ENCODE data around the gene MATCAP1. TPM values are rescaled to one million over a fixed set of nuclear protein-coding genes. Genes with fewer than 3 reads are reported as not detected.

Gene MATCAP1
- total and polyA plus RNA-seq, 2 of the 13 experiments (the other 11 are each of a cell fraction or from before 2014, with no cell fraction given) = 11.2 to 24.5 TPM

GRCh38 chr16:67184995-67185650 is 1.4 kb upstream of the MATCAP1 start (continued):
- TF ChIP-seq ZNF577 (CRISPR knock-in tag; IDR thresholded peaks at IDR 0.05; ENCODE audit: borderline replicate concordance, low read depth) (no peak), TERF1 (CRISPR knock-in tag; IDR thresholded peaks at IDR 0.05) (peak; percentile 87; the same call in 1 of the 2 replicates), SNRNP70 (IDR thresholded peaks at IDR 0.05; ENCODE audit: low read depth, low read length) (no peak), ZNF678 (CRISPR knock-in tag; IDR thresholded peaks at IDR 0.05) (0 out of 2 replicates have a peak, but pooled peaks have one; percentile 57), KMT2B (CRISPR knock-in tag; IDR thresholded peaks at IDR 0.05) (peak; percentile 88), MTA3 (CRISPR knock-in tag; IDR thresholded peaks at IDR 0.05) (no peak; the same call in 1 of the 2 replicates), ZNF333 (CRISPR knock-in tag; IDR thresholded peaks at IDR 0.05; ENCODE audit: borderline replicate concordance) (peak; percentile 95; the same call in 1 of the 2 replicates), KLF9 (CRISPR knock-in tag; IDR thresholded peaks at IDR 0.05; ENCODE audit: low read depth) (peak; percentile 95), GABPB1 (CRISPR knock-in tag; IDR thresholded peaks at IDR 0.05) (peak; percentile 71), KLF12 (CRISPR knock-in tag; IDR thresholded peaks at IDR 0.05; ENCODE audit: borderline replicate concordance) (peak; percentile 41; the same call in 1 of the 2 replicates), HMG20A (CRISPR knock-in tag; IDR thresholded peaks at IDR 0.05; ENCODE audit: borderline replicate concordance) (no peak), ZMAT5 (CRISPR knock-in tag; IDR thresholded peaks at IDR 0.05; ENCODE audit: borderline replicate concordance, low read depth) (no peak), ZNF451 (CRISPR knock-in tag; IDR thresholded peaks at IDR 0.05) (no peak; the same call in 1 of the 2 replicates), ZNF563 (CRISPR knock-in tag; IDR thresholded peaks at IDR 0.05) (peak; percentile 70; the same call in 1 of the 2 replicates), ZBTB7B (CRISPR knock-in tag; IDR thresholded peaks at IDR 0.05) (peak; percentile 99), ZEB1 (IDR thresholded peaks at IDR 0.05; ENCODE audit: insufficient replicate concordance, low read depth) (no peak), ZNF644 (CRISPR knock-in tag; IDR thresholded peaks at IDR 0.05; ENCODE audit: low read depth) (peak; percentile 77), ZNF670 (CRISPR knock-in tag; IDR thresholded peaks at IDR 0.05; ENCODE audit: borderline replicate concordance) (peak; percentile 90; the same call in 1 of the 2 replicates), PRDM4 (CRISPR knock-in tag; IDR thresholded peaks at IDR 0.05; ENCODE audit: borderline replicate concordance) (no peak; the same call in 1 of the 2 replicates)
- TF ChIP-seq, protein P1, sequence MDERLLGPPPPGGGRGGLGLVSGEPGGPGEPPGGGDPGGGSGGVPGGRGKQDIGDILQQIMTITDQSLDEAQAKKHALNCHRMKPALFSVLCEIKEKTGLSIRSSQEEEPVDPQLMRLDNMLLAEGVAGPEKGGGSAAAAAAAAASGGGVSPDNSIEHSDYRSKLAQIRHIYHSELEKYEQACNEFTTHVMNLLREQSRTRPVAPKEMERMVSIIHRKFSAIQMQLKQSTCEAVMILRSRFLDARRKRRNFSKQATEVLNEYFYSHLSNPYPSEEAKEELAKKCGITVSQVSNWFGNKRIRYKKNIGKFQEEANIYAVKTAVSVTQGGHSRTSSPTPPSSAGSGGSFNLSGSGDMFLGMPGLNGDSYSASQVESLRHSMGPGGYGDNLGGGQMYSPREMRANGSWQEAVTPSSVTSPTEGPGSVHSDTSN (CRISPR knock-in tag; IDR thresholded peaks at IDR 0.05) = no peak
- TF ChIP-seq, protein P2, sequence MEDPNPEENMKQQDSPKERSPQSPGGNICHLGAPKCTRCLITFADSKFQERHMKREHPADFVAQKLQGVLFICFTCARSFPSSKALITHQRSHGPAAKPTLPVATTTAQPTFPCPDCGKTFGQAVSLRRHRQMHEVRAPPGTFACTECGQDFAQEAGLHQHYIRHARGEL (CRISPR knock-in tag; IDR thresholded peaks at IDR 0.05) = peak; percentile 93
- TF ChIP-seq, protein P3, sequence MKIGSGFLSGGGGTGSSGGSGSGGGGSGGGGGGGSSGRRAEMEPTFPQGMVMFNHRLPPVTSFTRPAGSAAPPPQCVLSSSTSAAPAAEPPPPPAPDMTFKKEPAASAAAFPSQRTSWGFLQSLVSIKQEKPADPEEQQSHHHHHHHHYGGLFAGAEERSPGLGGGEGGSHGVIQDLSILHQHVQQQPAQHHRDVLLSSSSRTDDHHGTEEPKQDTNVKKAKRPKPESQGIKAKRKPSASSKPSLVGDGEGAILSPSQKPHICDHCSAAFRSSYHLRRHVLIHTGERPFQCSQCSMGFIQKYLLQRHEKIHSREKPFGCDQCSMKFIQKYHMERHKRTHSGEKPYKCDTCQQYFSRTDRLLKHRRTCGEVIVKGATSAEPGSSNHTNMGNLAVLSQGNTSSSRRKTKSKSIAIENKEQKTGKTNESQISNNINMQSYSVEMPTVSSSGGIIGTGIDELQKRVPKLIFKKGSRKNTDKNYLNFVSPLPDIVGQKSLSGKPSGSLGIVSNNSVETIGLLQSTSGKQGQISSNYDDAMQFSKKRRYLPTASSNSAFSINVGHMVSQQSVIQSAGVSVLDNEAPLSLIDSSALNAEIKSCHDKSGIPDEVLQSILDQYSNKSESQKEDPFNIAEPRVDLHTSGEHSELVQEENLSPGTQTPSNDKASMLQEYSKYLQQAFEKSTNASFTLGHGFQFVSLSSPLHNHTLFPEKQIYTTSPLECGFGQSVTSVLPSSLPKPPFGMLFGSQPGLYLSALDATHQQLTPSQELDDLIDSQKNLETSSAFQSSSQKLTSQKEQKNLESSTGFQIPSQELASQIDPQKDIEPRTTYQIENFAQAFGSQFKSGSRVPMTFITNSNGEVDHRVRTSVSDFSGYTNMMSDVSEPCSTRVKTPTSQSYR (CRISPR knock-in tag; IDR thresholded peaks at IDR 0.05; ENCODE audit: borderline replicate concordance) = peak; percentile 68

All from HepG2 (cell line).